Cerebellar cortex (tissue), 1 donor: ENCODE measurements around the gene FOSB.
"Not testable (repeated sequence)": the region's sequence is repeated elsewhere in the genome, so short reads cannot be mapped to it uniquely, and the experiment has no call there.

ENCODE experiments used
- DNase-seq: peaks from one replicate; pipeline ENCODE4 v3.0.0-alpha.2; 2015; ENCODE audit warnings: low spot score

Gene FOSB

GRCh38 chr19:45506989-45507871, 39.4 kb downstream of the FOSB start, which contains the start of gene VASP:
Gene VASP (plus strand): TSS chr19:45507479. CDS start chr19:45507772, 293 bp downstream.
- peak; percentile 88 for DNase-seq

- no peak for DNase-seq
Measured at GRCh38 chr19:45507872-45508416, 40.1 kb downstream of the FOSB start.

- DNase-seq = no peak
Measured at GRCh38 chr19:45508417-45508860, 40.6 kb downstream of the FOSB start.

GRCh38 chr19:45508861-45509691, 41.3 kb downstream of the FOSB start:
- peak; percentile 52 for DNase-seq

GRCh38 chr19:45509692-45510015, 41.9 kb downstream of the FOSB start:
- DNase-seq = no peak

GRCh38 chr19:45510352-45510751, 42.6 kb downstream of the FOSB start:
- not testable (repeated sequence) for DNase-seq

GRCh38 chr19:45511074-45511473, 43.3 kb downstream of the FOSB start:
- no peak for DNase-seq

- no peak for DNase-seq
Measured at GRCh38 chr19:45512881-45513483, 45.2 kb downstream of the FOSB start.

- DNase-seq = no peak
Measured at GRCh38 chr19:45514376-45515051, 46.7 kb downstream of the FOSB start.

- no peak for DNase-seq
Measured at GRCh38 chr19:45515081-45515624, 47.4 kb downstream of the FOSB start.

- DNase-seq = no peak
Measured at GRCh38 chr19:45515807-45516401, 48.1 kb downstream of the FOSB start.

- no peak for DNase-seq
Measured at GRCh38 chr19:45517238-45517637, 49.4 kb downstream of the FOSB start.

GRCh38 chr19:45517641-45518468, 50.1 kb downstream of the FOSB start:
- no peak for DNase-seq

- no peak for DNase-seq
Measured at GRCh38 chr19:45518469-45518826, 50.7 kb downstream of the FOSB start.

GRCh38 chr19:45522010-45522941, 54.5 kb downstream of the FOSB start:
- no peak for DNase-seq

- peak; percentile 95 for DNase-seq
Measured at GRCh38 chr19:45523642-45524256, 56.0 kb downstream of the FOSB start.

GRCh38 chr19:45524575-45525129, 56.9 kb downstream of the FOSB start:
- DNase-seq = no peak
